ENCODE measurements around the gene MDH1.

Gene MDH1

GRCh38 chr2:63643486-63643885 lies 54.7 kb downstream of the MDH1 start:
- no peak for TF ChIP-seq Cebpa-rat (IDR thresholded peaks at IDR 0.05)
- Histone ChIP-seq H3K9ac (no peak overlapping the region), H3K36me3 (no peaks in the 10 kb centered on the region), H3K9me3 (replicated peaks in 1 of 11) (no peaks in the 10 kb centered on the region), H3K4me1 (no peaks in the 10 kb centered on the region), H3K27ac (no peak overlapping the region), H3K4me2 (no peak overlapping the region), H3K4me3 (no peak overlapping the region), H4K20me1 (no peaks in the 10 kb centered on the region), H3K27me3 (no peaks in the 10 kb centered on the region)

GRCh38 chr2:63648632-63649031 lies 59.9 kb downstream of the MDH1 start:
- no peaks in the 10 kb centered on the region for H3K9me3 ChIP-seq (replicated peaks in 1 of 11)
- no peak for TF ChIP-seq Cebpa-rat (IDR thresholded peaks at IDR 0.05)
- no peaks in the 10 kb centered on the region for H3K36me3 ChIP-seq
- no peak overlapping the region for H3K4me2 ChIP-seq
- H3K27me3 ChIP-seq: no peaks in the 10 kb centered on the region
- H3K4me1 ChIP-seq: no peaks in the 10 kb centered on the region
- no peaks in the 10 kb centered on the region for H4K20me1 ChIP-seq
- no peak overlapping the region for H3K9ac ChIP-seq
- no peak overlapping the region for H3K4me3 ChIP-seq
- no peak overlapping the region for H3K27ac ChIP-seq

- TF ChIP-seq Cebpa-rat (IDR thresholded peaks at IDR 0.05): no peak
- Histone ChIP-seq H3K4me2 (no peak overlapping the region), H3K27me3 (no peaks in the 10 kb centered on the region), H4K20me1 (no peaks in the 10 kb centered on the region), H3K9me3 (replicated peaks in 1 of 11) (no peaks in the 10 kb centered on the region), H3K4me1 (no peaks in the 10 kb centered on the region), H3K9ac (no peak overlapping the region), H3K27ac (no peak overlapping the region), H3K36me3 (no peaks in the 10 kb centered on the region), H3K4me3 (no peak overlapping the region)
Observed at GRCh38 chr2:63649829-63650228, 61.1 kb downstream of the MDH1 start.

GRCh38 chr2:63650756-63651155 lies 62.0 kb downstream of the MDH1 start:
- Histone ChIP-seq H3K4me3 (no peak overlapping the region), H3K27me3 (no peaks in the 10 kb centered on the region), H3K9ac (no peak overlapping the region), H3K4me2 (no peak overlapping the region), H3K9me3 (replicated peaks in 1 of 11) (no peaks in the 10 kb centered on the region), H3K27ac (no peak overlapping the region), H3K36me3 (no peaks in the 10 kb centered on the region), H3K4me1 (no peaks in the 10 kb centered on the region), H4K20me1 (no peaks in the 10 kb centered on the region)
- TF ChIP-seq Cebpa-rat (IDR thresholded peaks at IDR 0.05): no peak

GRCh38 chr2:63651356-63651755 lies 62.6 kb downstream of the MDH1 start:
- no peaks in the 10 kb centered on the region for H4K20me1 ChIP-seq
- no peaks in the 10 kb centered on the region for H3K36me3 ChIP-seq
- H3K9me3 ChIP-seq (replicated peaks in 1 of 11): no peaks in the 10 kb centered on the region
- no peaks in the 10 kb centered on the region for H3K4me1 ChIP-seq
- no peak for TF ChIP-seq Cebpa-rat (IDR thresholded peaks at IDR 0.05)
- H3K27ac ChIP-seq: no peak overlapping the region
- no peak overlapping the region for H3K4me2 ChIP-seq
- H3K9ac ChIP-seq: no peak overlapping the region
- no peak overlapping the region for H3K4me3 ChIP-seq
- no peaks in the 10 kb centered on the region for H3K27me3 ChIP-seq

- no peaks in the 10 kb centered on the region for H3K36me3 ChIP-seq
- no peak overlapping the region for H3K27ac ChIP-seq
- no peak for TF ChIP-seq Cebpa-rat (IDR thresholded peaks at IDR 0.05)
- no peaks in the 10 kb centered on the region for H4K20me1 ChIP-seq
- H3K27me3 ChIP-seq: no peaks in the 10 kb centered on the region
- H3K4me3 ChIP-seq: no peak overlapping the region
- no peaks in the 10 kb centered on the region for H3K4me1 ChIP-seq
- H3K9me3 ChIP-seq (replicated peaks in 1 of 11): no peaks in the 10 kb centered on the region
- no peak overlapping the region for H3K9ac ChIP-seq
- H3K4me2 ChIP-seq: no peak overlapping the region
Observed at GRCh38 chr2:63651861-63652651, 63.3 kb downstream of the MDH1 start.

- H3K27ac ChIP-seq: no peak overlapping the region
- no peak for TF ChIP-seq Cebpa-rat (IDR thresholded peaks at IDR 0.05)
- no peak overlapping the region for H3K4me2 ChIP-seq
- H3K9ac ChIP-seq: no peak overlapping the region
- no peaks in the 10 kb centered on the region for H3K27me3 ChIP-seq
- H3K9me3 ChIP-seq (replicated peaks in 1 of 11): no peaks in the 10 kb centered on the region
- H3K36me3 ChIP-seq: no peaks in the 10 kb centered on the region
- no peaks in the 10 kb centered on the region for H4K20me1 ChIP-seq
- no peaks in the 10 kb centered on the region for H3K4me1 ChIP-seq
- H3K4me3 ChIP-seq: no peak overlapping the region
Observed at GRCh38 chr2:63652652-63652985, 63.9 kb downstream of the MDH1 start.

GRCh38 chr2:63654959-63655358 lies 66.2 kb downstream of the MDH1 start:
- H3K9ac ChIP-seq: no peak overlapping the region
- TF ChIP-seq Cebpa-rat (IDR thresholded peaks at IDR 0.05): no peak
- H3K27me3 ChIP-seq: no peaks in the 10 kb centered on the region
- H3K36me3 ChIP-seq: no peaks in the 10 kb centered on the region
- no peaks in the 10 kb centered on the region for H3K4me1 ChIP-seq
- no peaks in the 10 kb centered on the region for H4K20me1 ChIP-seq
- no peak overlapping the region for H3K4me2 ChIP-seq
- no peaks in the 10 kb centered on the region for H3K9me3 ChIP-seq (replicated peaks in 1 of 11)
- no peak overlapping the region for H3K4me3 ChIP-seq
- H3K27ac ChIP-seq: no peak overlapping the region

All from BLaER1 treated with 17β-estradiol and CSF1 and Interleukin-3, amounts not matched to agents 10 nM and 100 nM (cell line).